ENCODE results near the gene ZNF460. TPM values are rescaled to one million over a fixed set of nuclear protein-coding genes. Genes with fewer than 3 reads are reported as not detected.

ZNF460 gene
- total RNA-seq, 1 experiment from 2014 or later = 39.5 TPM

- Histone ChIP-seq H3K27ac (ENCODE audit: low read length) (no peak overlapping the region), H3K79me2 (ENCODE audit: low read length) (peaks cover 7% of the 10 kb centered on the region), H3K27me3 (ENCODE audit: low read length) (no peaks in the 10 kb centered on the region), H3K9ac (ENCODE audit: low read length) (no peak overlapping the region), H3K4me1 (ENCODE audit: insufficient read depth, low read length) (no peaks in the 10 kb centered on the region), H3K4me2 (ENCODE audit: low read length) (no peak overlapping the region), H3F3A (ENCODE audit: low read length, unreplicated experiment) (no peaks in the 10 kb centered on the region), H3K9me2 (replicated peaks; ENCODE audit: low read length) (no peaks in the 10 kb centered on the region), H3K9me3 (ENCODE audit: low read length) (no peaks in the 10 kb centered on the region), H3K4me3 (ENCODE audit: low read length) (no peak overlapping the region), H3K36me3 (ENCODE audit: low read depth, low read length) (peaks cover 53% of the 10 kb centered on the region), H4K20me1 (ENCODE audit: low read length) (no peaks in the 10 kb centered on the region), H2AFZ (ENCODE audit: low read length) (no peak overlapping the region)
- TSS peak; percentile 1 for BruUV-seq (replicated peaks)
- ATAC-seq (no peak), DNase-seq (no peak)
- POLR2A ChIA-PET (ENCODE audit: unreplicated experiment) = no interaction called here
- intact Hi-C loops (cut with micrococcal nuclease) = no loop called here
- TF ChIP-seq EZH2 (IDR thresholded peaks at IDR 0.05; ENCODE audit: low read length, unreplicated experiment) (no peak), EZH2phosphoT487 (IDR thresholded peaks at IDR 0.05; ENCODE audit: borderline replicate concordance, low read length) (no peak), CTCF (conservative IDR thresholded peaks at IDR 0.05; ENCODE audit: low read depth, low read length) (no peak)
- CTCF ChIA-PET = no interaction called here
Observed at GRCh38 chr19:57327993-57328392, 47.7 kb downstream of the ZNF460 start.

- peaks cover 1% of the 10 kb centered on the region for H3K36me3 ChIP-seq (ENCODE audit: low read depth, low read length)
- no peak overlapping the region for H3K27ac ChIP-seq (ENCODE audit: low read length)
- ChIA-PET POLR2A (ENCODE audit: unreplicated experiment) (no interaction called here), CTCF (no interaction called here)
- DNase-seq (no peak), ATAC-seq (no peak)
- no peaks in the 10 kb centered on the region for H3K9me2 ChIP-seq (replicated peaks; ENCODE audit: low read length)
- no peaks in the 10 kb centered on the region for H3K27me3 ChIP-seq (ENCODE audit: low read length)
- no peaks in the 10 kb centered on the region for H3K9me3 ChIP-seq (ENCODE audit: low read length)
- intact Hi-C loops (cut with micrococcal nuclease) = no loop called here
- no peaks in the 10 kb centered on the region for H3K4me1 ChIP-seq (ENCODE audit: insufficient read depth, low read length)
- no TSS peak for BruUV-seq (replicated peaks)
- no peaks in the 10 kb centered on the region for H4K20me1 ChIP-seq (ENCODE audit: low read length)
- TF ChIP-seq EZH2phosphoT487 (IDR thresholded peaks at IDR 0.05; ENCODE audit: borderline replicate concordance, low read length) (no peak), CTCF (conservative IDR thresholded peaks at IDR 0.05; ENCODE audit: low read depth, low read length) (no peak), EZH2 (IDR thresholded peaks at IDR 0.05; ENCODE audit: low read length, unreplicated experiment) (no peak)
- no peak overlapping the region for H2AFZ ChIP-seq (ENCODE audit: low read length)
- H3K9ac ChIP-seq (ENCODE audit: low read length) = no peak overlapping the region
- H3K4me3 ChIP-seq (ENCODE audit: low read length) = no peak overlapping the region
- H3F3A ChIP-seq (ENCODE audit: low read length, unreplicated experiment) = no peaks in the 10 kb centered on the region
- H3K4me2 ChIP-seq (ENCODE audit: low read length) = no peak overlapping the region
- no peaks in the 10 kb centered on the region for H3K79me2 ChIP-seq (ENCODE audit: low read length)
Observed at GRCh38 chr19:57334191-57334590, 53.9 kb downstream of the ZNF460 start.

GRCh38 chr19:57338877-57339276 lies 58.6 kb downstream of the ZNF460 start:
- ChIA-PET POLR2A (ENCODE audit: unreplicated experiment) (no interaction called here), CTCF (no interaction called here)
- ATAC-seq = no peak
- no peaks in the 10 kb centered on the region for H3K36me3 ChIP-seq (ENCODE audit: low read depth, low read length)
- no peaks in the 10 kb centered on the region for H3F3A ChIP-seq (ENCODE audit: low read length, unreplicated experiment)
- H3K4me3 ChIP-seq (ENCODE audit: low read length) = no peak overlapping the region
- TF ChIP-seq CTCF (conservative IDR thresholded peaks at IDR 0.05; ENCODE audit: low read depth, low read length) (no peak), EZH2phosphoT487 (IDR thresholded peaks at IDR 0.05; ENCODE audit: borderline replicate concordance, low read length) (no peak), EZH2 (IDR thresholded peaks at IDR 0.05; ENCODE audit: low read length, unreplicated experiment) (no peak)
- no peak overlapping the region for H3K27ac ChIP-seq (ENCODE audit: low read length)
- no peaks in the 10 kb centered on the region for H3K27me3 ChIP-seq (ENCODE audit: low read length)
- no peak overlapping the region for H2AFZ ChIP-seq (ENCODE audit: low read length)
- intact Hi-C loops (cut with micrococcal nuclease) = no loop called here
- H3K9me2 ChIP-seq (replicated peaks; ENCODE audit: low read length) = no peaks in the 10 kb centered on the region
- no peaks in the 10 kb centered on the region for H3K79me2 ChIP-seq (ENCODE audit: low read length)
- no peaks in the 10 kb centered on the region for H3K4me1 ChIP-seq (ENCODE audit: insufficient read depth, low read length)
- DNase-seq = no peak
- H3K4me2 ChIP-seq (ENCODE audit: low read length) = no peak overlapping the region
- no peak overlapping the region for H3K9ac ChIP-seq (ENCODE audit: low read length)
- H3K9me3 ChIP-seq (ENCODE audit: low read length) = no peaks in the 10 kb centered on the region
- H4K20me1 ChIP-seq (ENCODE audit: low read length) = no peaks in the 10 kb centered on the region
- BruUV-seq (replicated peaks) = no TSS peak

Data from PC-3 (cell line).